ENCODE results near the gene RSPH1.

- TF ChIP-seq, protein P1, sequence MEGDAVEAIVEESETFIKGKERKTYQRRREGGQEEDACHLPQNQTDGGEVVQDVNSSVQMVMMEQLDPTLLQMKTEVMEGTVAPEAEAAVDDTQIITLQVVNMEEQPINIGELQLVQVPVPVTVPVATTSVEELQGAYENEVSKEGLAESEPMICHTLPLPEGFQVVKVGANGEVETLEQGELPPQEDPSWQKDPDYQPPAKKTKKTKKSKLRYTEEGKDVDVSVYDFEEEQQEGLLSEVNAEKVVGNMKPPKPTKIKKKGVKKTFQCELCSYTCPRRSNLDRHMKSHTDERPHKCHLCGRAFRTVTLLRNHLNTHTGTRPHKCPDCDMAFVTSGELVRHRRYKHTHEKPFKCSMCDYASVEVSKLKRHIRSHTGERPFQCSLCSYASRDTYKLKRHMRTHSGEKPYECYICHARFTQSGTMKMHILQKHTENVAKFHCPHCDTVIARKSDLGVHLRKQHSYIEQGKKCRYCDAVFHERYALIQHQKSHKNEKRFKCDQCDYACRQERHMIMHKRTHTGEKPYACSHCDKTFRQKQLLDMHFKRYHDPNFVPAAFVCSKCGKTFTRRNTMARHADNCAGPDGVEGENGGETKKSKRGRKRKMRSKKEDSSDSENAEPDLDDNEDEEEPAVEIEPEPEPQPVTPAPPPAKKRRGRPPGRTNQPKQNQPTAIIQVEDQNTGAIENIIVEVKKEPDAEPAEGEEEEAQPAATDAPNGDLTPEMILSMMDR (IDR thresholded peaks at IDR 0.05), result no peak
- no peak for TF ChIP-seq POLR2A (IDR thresholded peaks at IDR 0.05)
- peak in 1 of 3 donors; percentile 3 for TF ChIP-seq POLR2AphosphoS5 (IDR thresholded peaks at IDR 0.05)
Measured at GRCh38 chr21:42525029-42525581, 29.1 kb upstream of the RSPH1 start.
